HG03575 (cell line): Measurements from ENCODE around the gene FHL3.

ENCODE experiments used
- ATAC-seq: cut with Tn5 transposase; IDR thresholded peaks from one replicate; pipeline ENCODE4 v1.9.1; 2021; ENCODE audit not compliant: unreplicated experiment, insufficient number of reproducible peaks, low FRiP score; ENCODE audit errors: extremely low read depth

Gene FHL3

GRCh38 chr1:38015978-38016725 is 10.8 kb upstream of the FHL3 start:
- no peak for ATAC-seq

GRCh38 chr1:38014724-38015424 is 9.6 kb upstream of the FHL3 start:
- no peak for ATAC-seq

- ATAC-seq, result no peak
These were observed 8.9 kb upstream of the FHL3 start for GRCh38 chr1:38014171-38014570.

GRCh38 chr1:38013227-38013622 is 7.9 kb upstream of the FHL3 start:
- no peak for ATAC-seq

GRCh38 chr1:38012363-38013226 is 7.3 kb upstream of the FHL3 start, which contains the start of gene UTP11:
TSS of gene UTP11 (plus strand) at chr1:38012734. CDS start at chr1:38012803, 69 bp downstream.
- ATAC-seq, result peak; percentile 79

- no peak for ATAC-seq
These were observed 4.5 kb upstream of the FHL3 start for GRCh38 chr1:38009841-38010180.

GRCh38 chr1:38009088-38009840 is 4.0 kb upstream of the FHL3 start:
- ATAC-seq, result no peak

- ATAC-seq, result no peak
These were observed 904 bp upstream of the FHL3 start for GRCh38 chr1:38006008-38006828.

- no peak for ATAC-seq
These were observed 818 bp downstream of the FHL3 start for GRCh38 chr1:38004284-38005108.

GRCh38 chr1:38003261-38004250 is 1.8 kb downstream of the FHL3 start:
- no peak for ATAC-seq

- no peak for ATAC-seq
These were observed 4.5 kb downstream of the FHL3 start for GRCh38 chr1:38000529-38001455.

GRCh38 chr1:38000233-38000528 is 5.1 kb downstream of the FHL3 start:
- no peak for ATAC-seq

- no peak for ATAC-seq
These were observed 5.7 kb downstream of the FHL3 start for GRCh38 chr1:37999430-38000232.

GRCh38 chr1:37998913-37999429 is 6.3 kb downstream of the FHL3 start:
- ATAC-seq, result no peak
